ENCODE measurements around the gene CNTN1. TPM values are rescaled to one million over a fixed set of nuclear protein-coding genes. Genes with fewer than 3 reads are reported as not detected.

Gene CNTN1
- total and polyA plus RNA-seq, 9 of the 15 experiments (the other 6 are each of a cell fraction or from before 2014, with no cell fraction given) = 0.16 TPM; not detected in 8

- Histone ChIP-seq H4K20me1 (replicated peaks; ENCODE audit: control insufficient read depth, insufficient read depth, low read length) (no peaks in the 10 kb centered on the region), H3K4me2 (ENCODE audit: insufficient read depth, low read length) (no peak overlapping the region), H2AFZ (ENCODE audit: low read depth, low read length) (no peak overlapping the region), H3K4me3 (no peak overlapping the region), H3K27me3 (ENCODE audit: control insufficient read depth in 2 of 2, insufficient read depth in 2 of 2, low read length in 2 of 2) (no peaks in the 10 kb centered on the region), H3K9me1 (ENCODE audit: control insufficient read depth, insufficient read depth, low read length) (no peaks in the 10 kb centered on the region), H3K9ac (ENCODE audit: insufficient read depth in 1 of 2, low read depth in 2 of 2, low read length in 2 of 2) (no peak overlapping the region), H3K9me3 (replicated peaks; ENCODE audit: control insufficient read depth, insufficient read depth, low read depth, low read length) (no peaks in the 10 kb centered on the region), H3K27ac (ENCODE audit: extremely low read depth, low read depth, low read length) (no peak overlapping the region), H3K4me1 (replicated peaks in 1 of 2; ENCODE audit: control insufficient read depth in 2 of 2, insufficient read depth in 2 of 2, low read length in 2 of 2) (no peaks in the 10 kb centered on the region), H3K36me3 (ENCODE audit: control insufficient read depth, insufficient read depth, low read length) (no peaks in the 10 kb centered on the region), H3K79me2 (ENCODE audit: control insufficient read depth, insufficient read depth, low read length) (no peaks in the 10 kb centered on the region)
- POLR2A ChIA-PET = no interaction called here
- no peak for ATAC-seq
- DNase-seq (ENCODE audit: extremely low read depth in 1 of 4, low spot score in 3 of 4) = no peak
- intact Hi-C loops (cut with micrococcal nuclease) (no loop called here), in situ Hi-C loops (cut with MboI) (no loop called here)
- no TSS peak for BruUV-seq (replicated peaks)
- CTCF ChIA-PET (ENCODE audit: low intra/inter-chr PET ratio) = no interaction called here
- FAIRE-seq = no peak
- TF ChIP-seq NCOA1 (IDR thresholded peaks at IDR 0.05; ENCODE audit: low read depth) (no peak), RFX5 (IDR thresholded peaks at IDR 0.05; ENCODE audit: low read depth, low read length) (no peak), MED1 (CRISPR knock-in tag; IDR thresholded peaks at IDR 0.05; ENCODE audit: borderline replicate concordance) (no peak), NFE2L1 (tag; IDR thresholded peaks at IDR 0.05; ENCODE audit: borderline replicate concordance, low read depth) (no peak), GATAD2B (IDR thresholded peaks at IDR 0.05; ENCODE audit: borderline replicate concordance) (no peak), ZBTB2 (IDR thresholded peaks at IDR 0.05) (no peak), BMI1 (IDR thresholded peaks at IDR 0.05; ENCODE audit: low read length) (no peak), ZNF431 (CRISPR knock-in tag; IDR thresholded peaks at IDR 0.05) (no peak), SREBF1 (IDR thresholded peaks at IDR 0.05; ENCODE audit: borderline replicate concordance, low read depth, low read length) (no peak), PTTG1 (tag; IDR thresholded peaks at IDR 0.05; ENCODE audit: low read depth) (no peak)
- TF ChIP-seq, protein P1, sequence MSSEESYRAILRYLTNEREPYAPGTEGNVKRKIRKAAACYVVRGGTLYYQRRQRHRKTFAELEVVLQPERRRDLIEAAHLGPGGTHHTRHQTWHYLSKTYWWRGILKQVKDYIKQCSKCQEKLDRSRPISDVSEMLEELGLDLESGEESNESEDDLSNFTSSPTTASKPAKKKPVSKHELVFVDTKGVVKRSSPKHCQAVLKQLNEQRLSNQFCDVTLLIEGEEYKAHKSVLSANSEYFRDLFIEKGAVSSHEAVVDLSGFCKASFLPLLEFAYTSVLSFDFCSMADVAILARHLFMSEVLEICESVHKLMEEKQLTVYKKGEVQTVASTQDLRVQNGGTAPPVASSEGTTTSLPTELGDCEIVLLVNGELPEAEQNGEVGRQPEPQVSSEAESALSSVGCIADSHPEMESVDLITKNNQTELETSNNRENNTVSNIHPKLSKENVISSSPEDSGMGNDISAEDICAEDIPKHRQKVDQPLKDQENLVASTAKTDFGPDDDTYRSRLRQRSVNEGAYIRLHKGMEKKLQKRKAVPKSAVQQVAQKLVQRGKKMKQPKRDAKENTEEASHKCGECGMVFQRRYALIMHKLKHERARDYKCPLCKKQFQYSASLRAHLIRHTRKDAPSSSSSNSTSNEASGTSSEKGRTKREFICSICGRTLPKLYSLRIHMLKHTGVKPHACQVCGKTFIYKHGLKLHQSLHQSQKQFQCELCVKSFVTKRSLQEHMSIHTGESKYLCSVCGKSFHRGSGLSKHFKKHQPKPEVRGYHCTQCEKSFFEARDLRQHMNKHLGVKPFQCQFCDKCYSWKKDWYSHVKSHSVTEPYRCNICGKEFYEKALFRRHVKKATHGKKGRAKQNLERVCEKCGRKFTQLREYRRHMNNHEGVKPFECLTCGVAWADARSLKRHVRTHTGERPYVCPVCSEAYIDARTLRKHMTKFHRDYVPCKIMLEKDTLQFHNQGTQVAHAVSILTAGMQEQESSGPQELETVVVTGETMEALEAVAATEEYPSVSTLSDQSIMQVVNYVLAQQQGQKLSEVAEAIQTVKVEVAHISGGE (CRISPR knock-in tag; IDR thresholded peaks at IDR 0.05) = no peak
- TF ChIP-seq, protein P2, sequence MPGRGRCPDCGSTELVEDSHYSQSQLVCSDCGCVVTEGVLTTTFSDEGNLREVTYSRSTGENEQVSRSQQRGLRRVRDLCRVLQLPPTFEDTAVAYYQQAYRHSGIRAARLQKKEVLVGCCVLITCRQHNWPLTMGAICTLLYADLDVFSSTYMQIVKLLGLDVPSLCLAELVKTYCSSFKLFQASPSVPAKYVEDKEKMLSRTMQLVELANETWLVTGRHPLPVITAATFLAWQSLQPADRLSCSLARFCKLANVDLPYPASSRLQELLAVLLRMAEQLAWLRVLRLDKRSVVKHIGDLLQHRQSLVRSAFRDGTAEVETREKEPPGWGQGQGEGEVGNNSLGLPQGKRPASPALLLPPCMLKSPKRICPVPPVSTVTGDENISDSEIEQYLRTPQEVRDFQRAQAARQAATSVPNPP (IDR thresholded peaks at IDR 0.05; ENCODE audit: borderline replicate concordance, insufficient read depth, insufficient read length) = no peak
- TF ChIP-seq, protein P3, sequence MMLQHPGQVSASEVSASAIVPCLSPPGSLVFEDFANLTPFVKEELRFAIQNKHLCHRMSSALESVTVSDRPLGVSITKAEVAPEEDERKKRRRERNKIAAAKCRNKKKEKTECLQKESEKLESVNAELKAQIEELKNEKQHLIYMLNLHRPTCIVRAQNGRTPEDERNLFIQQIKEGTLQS (IDR thresholded peaks at IDR 0.05) = no peak
- TF ChIP-seq, protein P3 (CRISPR knock-in tag; conservative IDR thresholded peaks at IDR 0.05) = no peak
- WGBS (ENCODE audit: insufficient coverage, low coverage, missing lambda C conversion rate) = 0% methylated on average over 1 of the region's 1 CpG
Measured at GRCh38 chr12:40655451-40655850, 36.8 kb upstream of the CNTN1 start.
